ENCODE measurements around the gene PRKCQ.
"Not testable (repeated sequence)": the region's sequence is repeated elsewhere in the genome, so short reads cannot be mapped to it uniquely, and the experiment has no call there.

The PRKCQ gene

DNA sequence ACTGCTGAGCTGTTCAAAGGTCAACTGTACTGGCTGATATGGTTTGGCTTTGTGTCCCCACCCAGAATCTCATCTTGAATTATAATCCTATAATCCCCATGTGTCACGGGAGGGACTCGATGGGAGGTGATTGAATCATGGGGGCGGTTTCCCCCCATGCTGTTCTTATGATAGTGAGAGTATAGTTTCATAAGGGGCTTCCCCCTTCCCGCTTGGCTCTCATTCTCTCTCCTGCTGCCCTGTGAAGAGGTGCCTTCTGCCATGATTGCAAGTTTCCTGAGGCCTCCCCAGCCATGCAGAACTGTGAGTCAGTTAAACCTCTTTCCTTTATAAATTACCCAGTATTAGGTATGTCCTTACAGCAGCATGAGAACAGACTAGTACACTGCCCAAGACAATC, 140.2 kb downstream of the PRKCQ start:
- not testable (repeated sequence) for DNase-seq

GRCh38 chr10:6431861-6432260, 148.2 kb downstream of the PRKCQ start:
- no peak for DNase-seq

GRCh38 chr10:6431186-6431585, 148.9 kb downstream of the PRKCQ start:
- no peak for DNase-seq

GRCh38 chr10:6430423-6430980, 149.6 kb downstream of the PRKCQ start:
- DNase-seq, result no peak

DNA sequence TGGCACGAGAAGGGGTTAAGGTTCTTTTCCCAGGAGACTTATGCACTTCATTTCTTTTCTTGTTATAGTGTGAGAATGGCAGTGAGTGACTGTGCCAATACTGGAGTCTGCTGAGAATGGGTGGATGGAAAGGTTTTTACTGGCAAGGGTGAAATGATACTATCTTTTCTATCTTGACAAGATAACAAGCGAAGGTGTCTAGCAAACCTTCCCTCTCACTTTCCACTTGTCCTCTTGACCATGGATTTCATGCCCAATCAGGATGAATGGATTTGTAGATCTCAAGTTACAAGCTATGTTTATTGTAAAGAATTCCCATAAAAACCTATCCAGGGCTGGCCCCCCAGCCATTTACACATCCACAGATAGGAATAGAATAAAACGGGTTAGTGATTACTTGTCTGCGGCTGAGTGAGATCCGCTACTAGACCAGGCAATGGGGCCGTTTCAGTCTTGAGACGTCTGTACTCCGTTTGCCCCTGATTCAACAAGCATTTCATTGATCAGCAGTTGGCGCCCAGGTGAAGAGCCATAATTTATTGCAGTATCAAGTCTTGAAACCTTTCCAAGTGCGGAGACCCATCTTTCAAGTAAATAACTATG, 152.6 kb downstream of the PRKCQ start:
- DNase-seq, result no peak

GRCh38 chr10:6426317-6426716, 153.8 kb downstream of the PRKCQ start:
- no peak for DNase-seq

- no peak for DNase-seq
These were observed 156.5 kb downstream of the PRKCQ start for GRCh38 chr10:6423413-6424170.

GRCh38 chr10:6423004-6423403, 157.1 kb downstream of the PRKCQ start:
- DNase-seq, result no peak

DNA sequence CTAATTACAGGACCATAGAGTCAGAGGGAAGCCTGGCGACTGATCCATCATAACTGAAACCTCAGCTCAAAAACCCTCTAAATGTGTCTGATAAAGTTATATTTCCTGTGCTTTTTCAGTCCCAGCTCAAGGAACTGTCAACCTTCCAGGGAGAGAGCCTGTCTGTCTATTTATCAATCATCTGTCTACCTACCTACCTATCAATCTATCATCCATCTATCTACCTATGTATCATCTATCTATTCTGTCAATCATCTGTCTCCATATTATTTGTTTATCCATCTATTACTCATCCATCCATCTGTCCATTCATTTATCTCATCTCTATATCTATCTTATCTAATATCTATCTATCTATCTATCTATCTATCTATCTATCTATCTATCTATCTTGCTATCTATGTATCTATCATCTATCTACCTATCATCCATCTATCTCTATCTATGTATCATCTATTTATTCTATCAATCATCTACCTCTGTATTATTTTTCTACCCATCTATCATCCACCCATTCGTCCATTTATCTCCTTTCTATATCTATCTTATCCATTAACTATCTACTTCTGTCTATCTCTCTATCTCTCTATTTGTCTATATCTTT, 161.4 kb downstream of the PRKCQ start:
- DNase-seq, result no peak

GRCh38 chr10:6418167-6418566, 161.9 kb downstream of the PRKCQ start:
- no peak for DNase-seq

- no peak for DNase-seq
These were observed 163.1 kb downstream of the PRKCQ start for GRCh38 chr10:6416892-6417512.

GRCh38 chr10:6411436-6411835, 168.6 kb downstream of the PRKCQ start:
- DNase-seq, result no peak

GRCh38 chr10:6410830-6411229, 169.2 kb downstream of the PRKCQ start:
- no peak for DNase-seq

DNA sequence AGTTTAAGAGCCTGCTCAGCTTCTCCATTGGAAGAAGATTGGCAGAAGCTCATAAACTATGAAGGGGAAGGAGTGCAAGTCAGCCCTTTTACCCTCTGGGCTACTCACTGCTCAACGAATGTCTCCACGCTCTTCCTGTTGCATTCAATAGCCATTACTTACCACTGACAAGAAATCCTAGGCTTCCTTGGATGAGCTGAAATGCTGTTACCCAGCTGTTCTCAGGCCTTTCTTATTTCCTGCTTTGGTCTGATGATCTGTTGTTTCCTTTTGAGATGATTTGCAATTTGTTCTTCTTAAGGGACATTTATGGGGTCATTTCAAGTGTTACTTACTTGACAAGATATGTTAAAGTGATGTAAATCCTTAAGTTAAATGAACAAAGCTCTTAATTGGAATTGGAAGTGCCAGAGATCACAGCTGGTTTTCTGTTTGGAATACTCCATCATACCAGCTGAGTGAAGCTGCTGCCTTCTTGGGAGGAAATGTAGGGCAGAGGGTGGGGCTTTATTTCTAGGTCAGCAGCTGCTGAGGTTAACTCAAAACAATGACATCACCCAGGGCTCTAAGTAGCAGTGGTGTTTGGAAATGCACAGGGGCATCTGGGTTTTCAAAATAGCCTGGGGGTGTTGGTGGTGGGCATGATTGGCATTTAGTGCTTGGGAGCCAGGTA, 170.0 kb downstream of the PRKCQ start:
- no peak for DNase-seq

DNA sequence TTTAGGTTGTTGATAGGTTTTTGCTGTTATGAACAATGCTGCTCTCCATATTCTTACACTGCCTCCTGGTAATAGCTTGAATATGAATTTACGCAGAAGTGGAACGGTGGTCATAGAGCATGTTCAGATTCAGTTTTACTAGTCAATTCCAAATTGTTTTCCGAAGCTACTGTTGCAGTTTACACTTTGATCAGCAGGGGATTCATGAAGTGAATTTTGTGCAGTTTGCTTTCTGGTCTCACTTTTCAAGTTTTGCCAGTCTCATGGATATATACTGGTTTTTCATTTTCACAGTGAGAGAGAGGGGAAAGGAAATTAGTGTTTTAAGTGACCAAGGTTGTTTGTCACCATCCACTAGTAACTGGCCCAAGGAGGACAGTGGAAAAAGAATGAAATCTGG, 171.3 kb downstream of the PRKCQ start:
- no peak for DNase-seq

DNA sequence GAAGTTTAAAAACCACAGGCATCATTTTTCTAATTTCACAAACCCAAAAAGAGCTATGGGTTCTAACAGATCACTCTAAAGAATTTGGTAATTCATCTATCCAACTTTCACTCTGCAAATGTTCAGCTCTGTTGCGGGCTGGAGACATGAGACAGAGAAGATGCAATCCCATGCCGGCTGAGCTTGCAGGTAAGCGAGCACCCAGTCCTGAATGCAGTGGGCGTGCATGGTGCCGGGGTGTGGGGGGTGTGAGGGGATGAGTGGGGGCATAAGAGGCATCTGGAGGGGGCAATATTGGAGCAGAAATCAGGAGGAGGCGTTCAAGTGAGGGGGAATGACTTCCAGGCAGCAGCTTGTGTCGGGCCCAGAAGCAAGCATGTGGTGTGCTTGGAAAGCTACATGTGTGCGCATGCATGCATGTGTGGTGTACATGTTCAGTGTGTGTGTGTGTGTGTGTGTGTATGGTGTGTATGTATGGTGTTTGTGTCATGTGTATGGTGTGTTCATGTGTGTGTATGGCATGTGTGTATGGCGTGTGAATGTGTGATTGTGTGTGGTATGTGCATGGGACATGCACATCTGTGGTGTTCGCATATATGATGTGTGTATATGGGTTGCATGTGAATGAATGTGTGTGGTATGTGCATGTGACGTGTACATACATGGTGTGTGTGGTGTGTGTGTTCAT, 172.9 kb downstream of the PRKCQ start:
- DNase-seq, result no peak

- DNase-seq, result no peak
These were observed 173.6 kb downstream of the PRKCQ start for GRCh38 chr10:6406220-6407033.

- DNase-seq, result no peak
These were observed 174.4 kb downstream of the PRKCQ start for GRCh38 chr10:6405713-6406112.

DNA sequence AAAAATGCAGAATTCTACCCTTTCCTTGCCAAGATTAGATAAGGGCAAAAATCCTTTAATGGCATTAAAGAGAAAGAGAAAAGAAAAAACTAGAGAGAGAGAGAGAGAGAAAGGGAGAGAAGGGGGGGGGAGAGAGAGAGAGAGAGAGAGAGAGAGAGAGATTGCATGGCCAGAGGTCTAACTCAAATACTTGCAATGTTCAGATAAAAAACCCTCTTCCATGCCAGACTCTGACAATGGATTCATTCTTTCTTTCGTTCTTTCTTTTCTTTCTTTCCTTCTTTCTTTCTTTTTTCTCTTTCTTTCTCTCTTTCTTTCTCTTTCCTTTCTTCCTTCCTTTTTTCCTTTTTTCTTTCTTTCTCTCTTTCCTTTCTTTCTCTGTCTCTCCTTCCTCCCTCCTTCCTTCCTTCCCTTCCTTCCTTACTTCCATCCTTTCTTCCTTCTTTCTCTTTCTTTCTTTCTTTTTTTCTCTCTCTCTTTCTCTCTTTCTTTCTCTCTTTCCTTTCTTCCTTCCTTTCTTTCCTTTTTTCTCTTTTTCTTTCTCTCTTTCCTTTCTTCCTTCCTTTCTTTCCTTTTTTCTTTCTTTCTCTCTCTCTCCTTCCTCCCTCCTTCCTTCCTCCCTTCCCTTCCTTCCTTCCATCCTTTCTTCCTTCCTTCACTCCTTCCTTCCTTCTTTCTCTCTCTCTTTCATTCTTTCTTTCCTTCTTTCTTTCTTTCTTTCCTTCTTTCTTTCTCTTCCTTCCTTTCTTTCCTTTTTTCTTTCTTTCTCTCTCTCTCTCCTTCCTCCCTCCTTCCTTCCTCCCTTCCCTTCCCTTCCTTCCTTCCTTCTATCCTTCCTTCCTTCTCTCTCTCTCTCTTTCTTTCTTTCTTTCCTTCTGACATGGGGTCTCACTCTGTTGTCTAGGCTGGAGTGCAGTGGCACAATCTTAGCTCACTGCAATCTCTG, 175.7 kb downstream of the PRKCQ start:
- DNase-seq, result no peak

GRCh38 chr10:6402960-6403359, 177.1 kb downstream of the PRKCQ start:
- no peak for DNase-seq

Data from NCI-H187 (cell line).